ENCODE results near the gene HTR4. TPM values are rescaled to one million over a fixed set of nuclear protein-coding genes. Genes with fewer than 3 reads are reported as not detected.

Gene HTR4
- total and polyA plus RNA-seq, 8 donors = 0.92 to 17.4 (median 7.6) TPM; not detected in 5

GRCh38 chr5:148436029-148436428 lies 218.3 kb downstream of the HTR4 start:
- Histone ChIP-seq H3K9me3 (no peaks in the 10 kb centered on the region), H3K27me3 (no peaks in the 10 kb centered on the region), H3K27ac (no peak overlapping the region), H3K4me3 (no peak overlapping the region), H3K36me3 (peaks cover 51 to 95% (median 90%) of the 10 kb centered on the region in 4 donors), H3K4me1 (no peaks in the 10 kb centered on the region)
- intact Hi-C loops (cut with DNase I; ENCODE audit: low total_unique reads) = no loop called here
- DNase-seq = no peak
- WGBS, 5 donors = 90 to 97% (median 93%) methylated on average over 3 of the region's 3 CpGs
- no peak for TF ChIP-seq EP300 (IDR thresholded peaks at IDR 0.05)
- no peak for TF ChIP-seq POLR2A (IDR thresholded peaks at IDR 0.05)
- TF ChIP-seq CTCF (IDR thresholded peaks at IDR 0.05) = no peak
- no peak for TF ChIP-seq POLR2AphosphoS5 (IDR thresholded peaks at IDR 0.05)

GRCh38 chr5:148433826-148434225 lies 220.5 kb downstream of the HTR4 start:
- intact Hi-C loops (cut with DNase I; ENCODE audit: low total_unique reads) = no loop called here
- no peak overlapping the region for H3K4me3 ChIP-seq
- WGBS, 5 donors = 96 to 99% (median 96%) methylated on average over 3 of the region's 3 CpGs
- no peaks in the 10 kb centered on the region for H3K9me3 ChIP-seq
- TF ChIP-seq POLR2AphosphoS5 (IDR thresholded peaks at IDR 0.05) (no peak), CTCF (IDR thresholded peaks at IDR 0.05) (no peak), POLR2A (IDR thresholded peaks at IDR 0.05) (no peak), EP300 (IDR thresholded peaks at IDR 0.05) (no peak)
- no peak for DNase-seq
- no peaks in the 10 kb centered on the region for H3K27me3 ChIP-seq
- H3K36me3 ChIP-seq = peaks cover 34 to 91% (median 79%) of the 10 kb centered on the region in 4 donors
- no peaks in the 10 kb centered on the region for H3K4me1 ChIP-seq
- no peak overlapping the region for H3K27ac ChIP-seq

Other genes starting within 250 kb of the HTR4 start
- 10 to 100 TPM in 1 of 5 donors, 1 to 10 TPM in 3, not detected in 1; 4.2 to 20.4 (median 7.2) TPM for gene ADRB2, start 172.1 kb upstream of the HTR4 start, total RNA-seq
- gene ADRB2, start 172.1 kb upstream of the HTR4 start, polyA plus RNA-seq = 1 to 10 TPM in 2 of 3 donors, under 1 TPM in 1; 0.37 to 2.6 (median 1.7) TPM